ENCODE measurements around the gene COL6A2. TPM values are rescaled to one million over a fixed set of nuclear protein-coding genes. Genes with fewer than 3 reads are reported as not detected.

Gene COL6A2
- total and polyA plus RNA-seq, 2 of the 13 experiments (the other 11 are each of a cell fraction or from before 2014, with no cell fraction given), result 0.07 to 0.41 TPM

GRCh38 chr21:46154955-46155513 lies 57.1 kb downstream of the COL6A2 start (continued):
- TF ChIP-seq HOMEZ (CRISPR knock-in tag; IDR thresholded peaks at IDR 0.05; ENCODE audit: low read depth) (no peak), ZNF629 (CRISPR knock-in tag; conservative IDR thresholded peaks at IDR 0.05) (no peak), ZNF674 (CRISPR knock-in tag; IDR thresholded peaks at IDR 0.05; ENCODE audit: low read depth) (no peak; the same call in 1 of the 2 replicates), HOXA3 (CRISPR knock-in tag; IDR thresholded peaks at IDR 0.05) (no peak), HNF4G (IDR thresholded peaks at IDR 0.05; ENCODE audit: borderline replicate concordance, low read depth, low read length) (no peak), HNF4G (CRISPR knock-in tag; IDR thresholded peaks at IDR 0.05; ENCODE audit: borderline replicate concordance, low read depth) (no peak), PCBP2 (optimal IDR thresholded peaks at IDR 0.05; ENCODE audit: low read depth, low read length, poor library complexity, severe bottlenecking) (no peak), SSRP1 (CRISPR knock-in tag; IDR thresholded peaks at IDR 0.05) (no peak; the same call in 1 of the 2 replicates), ZBTB21 (CRISPR knock-in tag; IDR thresholded peaks at IDR 0.05) (no peak), ZNF232 (CRISPR knock-in tag; IDR thresholded peaks at IDR 0.05; ENCODE audit: borderline replicate concordance) (no peak), SMAD3 (CRISPR knock-in tag; IDR thresholded peaks at IDR 0.05) (no peak), SAFB2 (CRISPR knock-in tag; IDR thresholded peaks at IDR 0.05; ENCODE audit: borderline replicate concordance, low read depth) (0 out of 2 replicates have a peak, but pooled peaks have one; percentile 45), DDIT3 (CRISPR knock-in tag; IDR thresholded peaks at IDR 0.05) (no peak), ZNF777 (CRISPR knock-in tag; IDR thresholded peaks at IDR 0.05) (no peak; the same call in 1 of the 2 replicates), ZNF577 (CRISPR knock-in tag; IDR thresholded peaks at IDR 0.05; ENCODE audit: borderline replicate concordance, low read depth) (no peak), RORA (CRISPR knock-in tag; IDR thresholded peaks at IDR 0.05) (no peak), KLF11 (CRISPR knock-in tag; IDR thresholded peaks at IDR 0.05) (no peak), RXRB (CRISPR knock-in tag; IDR thresholded peaks at IDR 0.05; ENCODE audit: borderline replicate concordance) (no peak), ZNF329 (CRISPR knock-in tag; IDR thresholded peaks at IDR 0.05; ENCODE audit: low read depth) (0 out of 2 replicates have a peak, but pooled peaks have one; percentile 76), ZNF367 (CRISPR knock-in tag; IDR thresholded peaks at IDR 0.05; ENCODE audit: borderline replicate concordance) (no peak), ZNF546 (CRISPR knock-in tag; conservative IDR thresholded peaks at IDR 0.05) (peak; percentile 88)
- TF ChIP-seq, protein P1, sequence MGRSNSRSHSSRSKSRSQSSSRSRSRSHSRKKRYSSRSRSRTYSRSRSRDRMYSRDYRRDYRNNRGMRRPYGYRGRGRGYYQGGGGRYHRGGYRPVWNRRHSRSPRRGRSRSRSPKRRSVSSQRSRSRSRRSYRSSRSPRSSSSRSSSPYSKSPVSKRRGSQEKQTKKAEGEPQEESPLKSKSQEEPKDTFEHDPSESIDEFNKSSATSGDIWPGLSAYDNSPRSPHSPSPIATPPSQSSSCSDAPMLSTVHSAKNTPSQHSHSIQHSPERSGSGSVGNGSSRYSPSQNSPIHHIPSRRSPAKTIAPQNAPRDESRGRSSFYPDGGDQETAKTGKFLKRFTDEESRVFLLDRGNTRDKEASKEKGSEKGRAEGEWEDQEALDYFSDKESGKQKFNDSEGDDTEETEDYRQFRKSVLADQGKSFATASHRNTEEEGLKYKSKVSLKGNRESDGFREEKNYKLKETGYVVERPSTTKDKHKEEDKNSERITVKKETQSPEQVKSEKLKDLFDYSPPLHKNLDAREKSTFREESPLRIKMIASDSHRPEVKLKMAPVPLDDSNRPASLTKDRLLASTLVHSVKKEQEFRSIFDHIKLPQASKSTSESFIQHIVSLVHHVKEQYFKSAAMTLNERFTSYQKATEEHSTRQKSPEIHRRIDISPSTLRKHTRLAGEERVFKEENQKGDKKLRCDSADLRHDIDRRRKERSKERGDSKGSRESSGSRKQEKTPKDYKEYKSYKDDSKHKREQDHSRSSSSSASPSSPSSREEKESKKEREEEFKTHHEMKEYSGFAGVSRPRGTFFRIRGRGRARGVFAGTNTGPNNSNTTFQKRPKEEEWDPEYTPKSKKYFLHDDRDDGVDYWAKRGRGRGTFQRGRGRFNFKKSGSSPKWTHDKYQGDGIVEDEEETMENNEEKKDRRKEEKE (IDR thresholded peaks at IDR 0.05), result no peak
- TF ChIP-seq, protein P2, sequence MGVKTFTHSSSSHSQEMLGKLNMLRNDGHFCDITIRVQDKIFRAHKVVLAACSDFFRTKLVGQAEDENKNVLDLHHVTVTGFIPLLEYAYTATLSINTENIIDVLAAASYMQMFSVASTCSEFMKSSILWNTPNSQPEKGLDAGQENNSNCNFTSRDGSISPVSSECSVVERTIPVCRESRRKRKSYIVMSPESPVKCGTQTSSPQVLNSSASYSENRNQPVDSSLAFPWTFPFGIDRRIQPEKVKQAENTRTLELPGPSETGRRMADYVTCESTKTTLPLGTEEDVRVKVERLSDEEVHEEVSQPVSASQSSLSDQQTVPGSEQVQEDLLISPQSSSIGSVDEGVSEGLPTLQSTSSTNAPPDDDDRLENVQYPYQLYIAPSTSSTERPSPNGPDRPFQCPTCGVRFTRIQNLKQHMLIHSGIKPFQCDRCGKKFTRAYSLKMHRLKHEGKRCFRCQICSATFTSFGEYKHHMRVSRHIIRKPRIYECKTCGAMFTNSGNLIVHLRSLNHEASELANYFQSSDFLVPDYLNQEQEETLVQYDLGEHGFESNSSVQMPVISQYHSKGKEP (CRISPR knock-in tag; IDR thresholded peaks at IDR 0.05), result no peak
- TF ChIP-seq, protein P3, sequence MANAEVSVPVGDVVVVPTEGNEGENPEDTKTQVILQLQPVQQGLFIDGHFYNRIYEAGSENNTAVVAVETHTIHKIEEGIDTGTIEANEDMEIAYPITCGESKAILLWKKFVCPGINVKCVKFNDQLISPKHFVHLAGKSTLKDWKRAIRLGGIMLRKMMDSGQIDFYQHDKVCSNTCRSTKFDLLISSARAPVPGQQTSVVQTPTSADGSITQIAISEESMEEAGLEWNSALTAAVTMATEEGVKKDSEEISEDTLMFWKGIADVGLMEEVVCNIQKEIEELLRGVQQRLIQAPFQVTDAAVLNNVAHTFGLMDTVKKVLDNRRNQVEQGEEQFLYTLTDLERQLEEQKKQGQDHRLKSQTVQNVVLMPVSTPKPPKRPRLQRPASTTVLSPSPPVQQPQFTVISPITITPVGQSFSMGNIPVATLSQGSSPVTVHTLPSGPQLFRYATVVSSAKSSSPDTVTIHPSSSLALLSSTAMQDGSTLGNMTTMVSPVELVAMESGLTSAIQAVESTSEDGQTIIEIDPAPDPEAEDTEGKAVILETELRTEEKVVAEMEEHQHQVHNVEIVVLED (CRISPR knock-in tag; IDR thresholded peaks at IDR 0.05; ENCODE audit: borderline replicate concordance), result no peak
